Measurements from ENCODE around the gene SCN1B. TPM values are rescaled to one million over a fixed set of nuclear protein-coding genes. Genes with fewer than 3 reads are reported as not detected.
A peak's percentile ranks its signal among the peaks of the same experiment; 100 is the strongest.

The SCN1B gene
- total RNA-seq, 2 experiments from 2014 or later, result 0.63 to 0.90 TPM

DNA sequence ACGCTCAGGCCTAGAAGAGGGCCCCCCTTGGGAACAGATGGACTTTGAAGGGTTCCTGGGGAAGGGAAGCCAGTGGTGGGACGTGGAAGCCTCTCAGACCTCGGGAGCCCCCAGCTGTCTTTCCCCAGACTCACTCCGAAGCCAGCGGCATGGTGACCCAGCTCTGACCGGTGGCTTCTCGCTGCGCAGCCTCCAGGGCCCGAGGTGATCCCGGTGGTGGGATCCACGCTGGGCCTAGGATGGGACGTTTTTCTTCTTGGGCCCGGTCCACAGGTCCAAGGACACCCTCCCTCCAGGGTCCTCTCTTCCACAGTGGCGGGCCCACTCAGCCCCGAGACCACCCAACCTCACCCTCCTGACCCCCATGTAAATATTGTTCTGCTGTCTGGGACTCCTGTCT is 35.9 kb downstream of the SCN1B start:
- Mint-ChIP-seq H3K9me3 (peaks cover 6% of the 10 kb centered on the region), H3K4me1 (ENCODE audit: low read depth) (peaks cover 20% of the 10 kb centered on the region), H3K36me3 (ENCODE audit: low read depth) (no peaks in the 10 kb centered on the region), H3K27ac (no peak overlapping the region), H3K27me3 (no peaks in the 10 kb centered on the region), H3K4me3 (no peak overlapping the region)
- DNase-seq (no peak), ATAC-seq (no peak)
- ChIA-PET POLR2A (interaction anchor here (0.9 to 1.2 kb wide), 3 partner anchors 17 to 229 kb away, joined by 3 read pairs; no protein-coding TSS in a partner anchor), CTCF (interaction anchor here (0.6 to 2.7 kb wide), 36 partner anchors 8 to 385 kb away, joined by 3 to 42 read pairs (median 5); partner anchors contain the start of gene LGI4)
- no peak for TF ChIP-seq CTCF (IDR thresholded peaks at IDR 0.05)
- intact Hi-C loops (cut with micrococcal nuclease), result loop anchor here (2.0 kb wide), 1 partner anchor 69 kb away; the partner anchor contains the start of gene LGI4

DNA sequence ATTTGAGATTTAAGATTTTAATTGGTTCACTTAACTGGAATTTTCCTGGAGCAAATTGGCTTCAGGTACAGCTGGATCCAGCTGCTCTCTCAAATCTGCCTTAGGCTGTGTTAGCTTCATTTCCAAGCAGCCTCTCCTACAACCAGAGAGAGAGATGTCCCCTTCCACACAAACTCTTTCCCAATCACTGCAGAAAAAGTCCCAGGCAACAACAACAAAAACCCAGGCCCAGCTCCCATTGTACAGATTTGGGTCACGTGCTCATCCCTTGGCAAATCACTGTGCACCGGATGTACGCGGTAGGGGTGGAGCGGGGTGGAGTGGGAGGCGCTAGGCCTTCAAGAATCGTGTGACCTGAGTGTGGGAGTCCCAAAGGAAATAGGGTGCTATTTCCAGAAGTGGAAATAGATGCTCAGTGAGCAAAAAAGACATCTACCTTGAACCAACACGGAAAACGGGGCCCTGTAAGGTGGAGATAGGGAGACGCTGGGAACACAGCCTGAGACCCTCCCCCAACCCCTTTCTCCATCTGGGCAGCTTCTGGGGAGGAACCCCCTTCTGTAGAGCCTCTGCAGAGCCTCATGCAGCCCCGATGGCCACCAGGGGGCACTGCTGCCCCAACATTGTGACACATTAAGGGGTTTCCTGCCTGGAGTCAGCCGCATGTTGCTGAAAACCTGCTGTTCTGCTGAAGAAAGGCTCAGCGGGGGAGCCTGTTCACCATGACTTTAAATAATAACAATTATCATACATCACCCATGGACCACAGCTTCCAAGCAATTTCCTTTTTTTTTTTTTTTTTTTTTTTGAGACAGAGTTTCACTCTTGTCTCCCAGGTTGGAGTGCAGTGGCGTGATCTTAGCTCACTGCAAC is 36.7 kb downstream of the SCN1B start:
- H3K9me3 Mint-ChIP-seq, result peaks cover 6% of the 10 kb centered on the region
- peak overlapping the region; percentile 55 for H3K27ac Mint-ChIP-seq
- no peaks in the 10 kb centered on the region for H3K36me3 Mint-ChIP-seq (ENCODE audit: low read depth)
- intact Hi-C loops (cut with micrococcal nuclease), result loop anchor here (2.0 kb wide), 1 partner anchor 68 kb away; the partner anchor contains the start of gene LGI4
- ATAC-seq, result peak; percentile 92
- DNase-seq, result peak; percentile 97
- ChIA-PET CTCF (interaction anchor here (0.6 to 2.7 kb wide), 50 partner anchors 9 to 641 kb away, joined by 3 to 42 read pairs (median 4); partner anchors contain the start of genes FXYD3 and LGI4), POLR2A (interaction anchor here (0.6 to 1.4 kb wide), 6 partner anchors 8 to 228 kb away, joined by 3 to 4 read pairs (median 3); no protein-coding TSS in a partner anchor)
- TF ChIP-seq CTCF (IDR thresholded peaks at IDR 0.05), result peak; percentile 86
- no peaks in the 10 kb centered on the region for H3K27me3 Mint-ChIP-seq
- H3K4me3 Mint-ChIP-seq, result peak overlapping the region; percentile 57
- H3K4me1 Mint-ChIP-seq (ENCODE audit: low read depth), result peaks cover 20% of the 10 kb centered on the region

DNA sequence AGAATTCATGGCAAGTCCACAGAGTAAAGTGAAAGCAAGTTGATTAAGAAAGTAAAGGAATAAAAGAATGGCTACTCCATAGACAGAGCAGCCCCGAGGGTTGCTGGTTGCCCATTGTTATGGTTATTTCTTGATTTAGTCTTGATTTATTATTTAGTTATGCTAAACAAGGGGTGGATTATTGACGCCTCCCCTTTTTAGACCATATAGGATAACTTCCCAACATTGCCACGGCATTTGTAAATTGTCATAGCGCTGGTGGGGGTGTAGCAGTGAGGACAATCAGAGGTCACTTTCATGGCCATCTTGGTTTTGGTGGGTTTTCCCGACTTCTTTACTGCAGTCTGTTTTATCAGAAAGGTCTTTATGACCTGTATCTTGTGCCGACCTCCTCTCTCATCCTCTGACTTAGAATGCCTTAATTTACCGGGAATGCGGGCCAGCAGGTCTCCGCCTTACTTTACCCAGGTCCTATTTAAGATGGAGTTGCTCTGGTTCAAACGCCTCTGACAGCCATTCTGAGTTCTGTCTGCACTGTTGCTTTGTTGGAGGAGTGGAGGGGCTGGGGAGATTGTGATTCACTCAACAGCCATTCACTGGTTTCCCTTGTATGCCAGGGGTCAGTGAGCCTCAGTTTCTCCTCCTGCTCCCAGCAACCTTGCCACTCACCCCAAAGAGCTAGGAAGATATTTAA is 38.8 kb downstream of the SCN1B start:
- Mint-ChIP-seq H3K4me3 (no peak overlapping the region), H3K36me3 (ENCODE audit: low read depth) (no peaks in the 10 kb centered on the region), H3K27me3 (no peaks in the 10 kb centered on the region), H3K4me1 (ENCODE audit: low read depth) (peaks cover 12% of the 10 kb centered on the region), H3K9me3 (peaks cover 6% of the 10 kb centered on the region), H3K27ac (no peak overlapping the region)
- POLR2A ChIA-PET, result no interaction called here
- intact Hi-C loops (cut with micrococcal nuclease), result no loop called here
- TF ChIP-seq CTCF (IDR thresholded peaks at IDR 0.05), result no peak
- CTCF ChIA-PET, result interaction anchor here (1.2 to 2.6 kb wide), 7 partner anchors 13 to 72 kb away, joined by 3 to 10 read pairs (median 4); partner anchors contain the start of gene LGI4
- ATAC-seq (no peak), DNase-seq (no peak)

- intact Hi-C loops (cut with micrococcal nuclease), result no loop called here
Measured at GRCh38 chr19:35069696-35070095, 39.4 kb downstream of the SCN1B start.

More at GRCh38 chr19:35069696-35070095, 39.4 kb downstream of the SCN1B start:
- POLR2A ChIA-PET, result no interaction called here
- no peak for TF ChIP-seq CTCF (IDR thresholded peaks at IDR 0.05)
- Mint-ChIP-seq H3K4me3 (no peak overlapping the region), H3K36me3 (ENCODE audit: low read depth) (no peaks in the 10 kb centered on the region), H3K27ac (no peak overlapping the region), H3K9me3 (peaks cover 6% of the 10 kb centered on the region), H3K27me3 (no peaks in the 10 kb centered on the region), H3K4me1 (ENCODE audit: low read depth) (peaks cover 9% of the 10 kb centered on the region)
- CTCF ChIA-PET, result interaction anchor here (0.6 to 3.4 kb wide), 10 partner anchors 12 to 133 kb away, joined by 3 to 16 read pairs (median 4); partner anchors contain the start of gene LGI4
- ATAC-seq, result no peak
- no peak for DNase-seq

Data from activated CD8-positive, alpha-beta T cell treated with anti-CD3 and anti-CD28 coated beads for 36 hours (primary cell).